SK-N-MC (cell line): ENCODE data around the gene ZMYND10.

Source experiments
- DNase-seq: peaks from one replicate; pipeline ENCODE4 v3.0.0-alpha.2; 2011; ENCODE audit warnings: low read depth, low spot score
- H3K27ac ChIP-seq: fragments of 200-600 bp; sonication (generic); 2 replicates; pipeline ENCODE4 v1.5.1; 2016; ENCODE audit warnings: mixed run types
- H3K36me3 ChIP-seq: fragments of 200-600 bp; sonication (generic); 2 replicates; pipeline ENCODE4 v1.6.1; 2017; ENCODE audit warnings: antibody characterized with exemption, low read length, mixed read lengths; ENCODE audit not compliant: insufficient read depth
- H3K4me3 ChIP-seq: fragments of 200-600 bp; sonication (generic); 2 replicates; pipeline ENCODE4 v1.5.1; 2016
- H3K9ac ChIP-seq: fragments of 200-600 bp; sonication (generic); 2 replicates; pipeline ENCODE4 v1.8.0; 2017; ENCODE audit warnings: mixed run types, mixed read lengths; ENCODE audit not compliant: insufficient read length
- H3K9me3 ChIP-seq: fragments of 200-600 bp; sonication (generic); 2 replicates; pipeline ENCODE4 v1.6.1; 2017; ENCODE audit warnings: low read depth, mild to moderate bottlenecking, antibody characterized with exemption, low read length, moderate library complexity, mixed read lengths
- EZH2 ChIP-seq: fragments of 200-600 bp; sonication (generic); IDR thresholded peaks from one replicate; pipeline ENCODE4 v1.6.1; 2017; ENCODE audit warnings: antibody characterized with exemption
- FOXP2 ChIP-seq: optimal IDR thresholded peaks from 2 replicates; pipeline ENCODE3; 2011; ENCODE audit warnings: mild to moderate bottlenecking, moderate library complexity; ENCODE audit not compliant: insufficient read depth; ENCODE audit errors: extremely low read length, control extremely low read depth
- POLR2AphosphoS5 ChIP-seq: IDR thresholded peaks from 2 replicates; pipeline ENCODE4 v1.6.1; 2012; ENCODE audit warnings: mild to moderate bottlenecking, low read depth, low read length, borderline replicate concordance

The ZMYND10 gene

DNA sequence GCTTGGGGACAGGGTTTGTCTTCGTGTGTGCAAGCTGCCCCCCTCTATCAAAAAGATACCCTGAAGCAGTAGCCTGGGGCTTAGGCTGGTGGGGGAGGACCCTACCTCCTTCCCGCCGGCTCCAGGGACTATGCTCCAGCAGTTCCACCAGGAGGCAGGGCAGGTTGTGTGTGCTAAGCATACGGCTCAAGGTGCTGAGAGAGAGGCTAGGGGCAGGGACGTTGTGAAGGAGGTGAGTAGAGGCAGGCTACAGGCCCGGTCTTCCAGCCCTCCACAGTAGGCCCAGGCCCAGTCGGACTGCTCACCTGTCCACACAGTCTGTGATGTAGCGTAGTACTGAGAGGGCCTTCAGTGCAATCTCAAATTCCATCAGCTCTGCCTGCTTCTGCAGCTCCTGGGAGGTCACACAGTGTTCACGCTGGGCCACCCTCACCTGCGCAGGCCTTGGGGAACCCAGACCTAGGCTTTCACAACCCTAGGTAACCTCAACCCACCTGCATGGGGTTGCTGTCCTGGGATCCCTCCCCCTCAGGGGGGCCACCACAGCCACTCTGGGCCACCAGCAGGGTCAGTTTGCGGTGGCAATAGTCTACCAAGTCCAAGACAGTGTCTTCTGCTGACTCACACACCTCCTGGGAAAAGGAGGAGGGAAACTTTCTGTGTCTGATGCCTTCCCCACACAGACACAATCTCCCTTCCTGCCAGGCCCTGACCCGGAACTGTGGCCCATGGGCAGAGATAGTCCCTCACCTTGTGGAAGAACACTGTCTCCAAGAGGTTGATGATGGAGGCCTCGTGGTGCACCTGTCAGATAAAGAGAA is 2.5 kb downstream of the ZMYND10 start:
- Histone ChIP-seq H3K27ac (no peak overlapping the region), H3K36me3 (no peaks in the 10 kb centered on the region), H3K4me3 (no peak overlapping the region), H3K9me3 (no peaks in the 10 kb centered on the region), H3K9ac (no peak overlapping the region)
- no peak for DNase-seq
- no peak for TF ChIP-seq FOXP2

DNA sequence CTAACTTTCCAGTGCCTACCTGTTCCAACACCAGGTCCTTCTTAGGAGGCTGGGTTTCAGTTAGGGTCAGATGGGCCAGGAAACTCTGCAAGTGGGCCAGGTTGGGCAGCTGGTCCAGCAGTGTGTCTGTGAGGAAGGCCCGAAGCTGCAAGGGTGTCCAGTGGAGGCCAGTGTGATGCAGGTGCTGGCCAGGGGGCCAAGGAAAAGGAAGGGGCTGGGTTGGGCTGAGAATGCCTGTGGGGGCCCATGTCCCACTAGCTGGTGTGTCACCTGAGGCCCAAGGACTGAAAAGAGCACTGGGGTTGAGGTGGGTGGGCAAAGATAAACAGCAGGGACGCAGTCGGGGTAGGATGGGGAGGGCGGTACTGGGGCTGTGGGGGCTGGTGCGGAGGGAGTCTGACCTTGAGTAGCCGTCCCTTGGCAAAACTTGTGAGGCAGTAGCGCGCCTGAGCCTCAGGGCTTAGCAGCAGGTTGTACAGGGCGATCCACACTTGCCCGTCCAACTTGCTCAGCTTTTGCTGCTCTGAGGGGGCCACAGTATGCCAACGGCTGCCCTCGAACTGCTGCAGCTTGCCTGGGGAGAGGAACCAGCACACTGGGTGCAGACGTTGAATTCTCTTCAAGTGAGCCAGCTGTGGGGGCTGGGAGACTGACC is 3.4 kb downstream of the ZMYND10 start:
- Histone ChIP-seq H3K9ac (no peak overlapping the region), H3K36me3 (no peaks in the 10 kb centered on the region), H3K27ac (no peak overlapping the region), H3K9me3 (no peaks in the 10 kb centered on the region), H3K4me3 (no peak overlapping the region)
- no peak for TF ChIP-seq EZH2
- TF ChIP-seq POLR2AphosphoS5, result no peak
- no peak for TF ChIP-seq FOXP2
- DNase-seq, result no peak

DNA sequence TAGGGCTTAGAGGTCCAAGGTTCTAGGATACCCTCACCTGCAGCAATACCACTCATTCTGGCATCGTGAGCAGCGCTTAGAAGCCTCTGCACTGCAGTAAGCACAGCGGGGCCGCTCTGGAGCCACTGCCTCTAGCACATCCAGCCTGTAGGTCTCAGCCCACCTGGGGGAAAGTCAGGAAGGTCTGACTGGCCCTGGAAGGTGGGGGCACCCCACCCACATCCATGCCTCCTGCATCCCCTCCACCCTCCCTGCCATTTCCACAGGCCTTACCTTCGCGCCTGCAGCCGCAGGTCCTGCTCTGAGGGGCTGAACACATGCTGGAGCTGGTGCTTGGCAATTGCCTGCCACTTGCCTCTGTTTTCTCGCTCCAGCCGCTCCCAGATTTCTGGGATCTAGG is 4.0 kb downstream of the ZMYND10 start:
- no peak overlapping the region for H3K9ac ChIP-seq
- no peak overlapping the region for H3K27ac ChIP-seq

DNA sequence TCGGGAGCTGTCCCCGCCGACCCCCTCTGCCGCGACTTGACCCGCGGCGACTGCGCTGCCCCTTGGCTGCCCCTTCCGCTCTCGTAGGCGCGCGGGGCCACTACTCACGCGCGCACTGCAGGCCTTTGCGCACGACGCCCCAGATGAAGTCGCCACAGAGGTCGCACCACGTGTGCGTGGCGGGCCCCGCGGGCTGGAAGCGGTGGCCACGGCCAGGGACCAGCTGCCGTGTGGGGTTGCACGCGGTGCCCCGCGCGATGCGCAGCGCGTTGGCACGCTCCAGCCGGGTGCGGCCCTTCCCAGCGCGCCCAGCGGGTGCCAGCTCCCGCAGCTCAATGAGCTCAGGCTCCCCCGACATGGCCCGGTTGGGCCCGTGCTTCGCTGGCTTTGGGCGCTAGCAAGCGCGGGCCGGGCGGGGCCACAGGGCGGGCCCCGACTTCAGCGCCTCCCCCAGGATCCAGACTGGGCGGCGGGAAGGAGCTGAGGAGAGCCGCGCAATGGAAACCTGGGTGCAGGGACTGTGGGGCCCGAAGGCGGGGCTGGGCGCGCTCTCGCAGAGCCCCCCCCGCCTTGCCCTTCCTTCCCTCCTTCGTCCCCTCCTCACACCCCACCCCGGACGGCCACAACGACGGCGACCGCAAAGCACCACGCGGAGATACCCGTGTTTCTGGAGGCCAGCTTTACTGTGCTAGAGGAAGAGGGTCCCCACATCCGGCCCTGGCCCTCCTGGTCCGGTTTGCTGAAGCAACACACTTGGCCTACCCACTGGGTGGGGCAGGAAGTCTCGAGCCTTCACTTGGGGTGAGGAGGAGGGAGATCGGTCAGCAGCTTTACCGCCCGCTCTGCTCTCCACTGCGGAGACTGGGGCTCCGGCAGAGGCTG is 4.8 kb downstream of the ZMYND10 start, which contains the start of gene RASSF1:
Gene RASSF1, minus strand, starts transcription at position 389 of the 882 bp plus-strand sequence. Its CDS starts 31 bp downstream, at position 358.
- TF ChIP-seq POLR2AphosphoS5, result no peak
- TF ChIP-seq EZH2, result no peak
- no peak for TF ChIP-seq FOXP2
- no peaks in the 10 kb centered on the region for H3K36me3 ChIP-seq
- no peak within 1 kb of the TSS for H3K27ac ChIP-seq
- H3K9me3 ChIP-seq, result no peaks in the 10 kb centered on the region
- no peak within 1 kb of the TSS for H3K9ac ChIP-seq
- DNase-seq, result no peak
- H3K4me3 ChIP-seq, result no peak within 1 kb of the TSS

More for the DNA sequence above, 4.0 kb downstream of the ZMYND10 start:
- H3K36me3 ChIP-seq, result no peaks in the 10 kb centered on the region
- H3K9me3 ChIP-seq, result no peaks in the 10 kb centered on the region
- DNase-seq, result no peak
- TF ChIP-seq FOXP2 (no peak), EZH2 (no peak), POLR2AphosphoS5 (no peak)
- no peak overlapping the region for H3K4me3 ChIP-seq

DNA sequence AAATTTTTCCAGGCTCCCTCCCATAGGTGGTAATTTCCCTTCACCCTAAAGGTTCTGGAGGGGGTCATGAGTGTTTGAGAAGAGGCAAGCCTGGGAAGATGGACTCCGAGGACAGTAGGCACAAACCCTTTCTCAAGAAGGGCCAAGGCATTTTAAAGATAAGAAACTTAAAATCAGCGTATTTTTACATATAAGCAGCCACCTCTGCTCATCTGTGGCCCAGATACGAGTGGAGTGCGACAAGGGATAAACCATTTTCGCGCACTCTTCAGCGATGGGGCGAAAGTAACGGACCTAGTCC is 5.4 kb downstream of the ZMYND10 start:
- H3K9ac ChIP-seq, result no peak overlapping the region
- no peak for TF ChIP-seq EZH2
- TF ChIP-seq POLR2AphosphoS5, result no peak
- TF ChIP-seq FOXP2, result no peak
- H3K36me3 ChIP-seq, result no peaks in the 10 kb centered on the region
- no peak for DNase-seq
- no peak overlapping the region for H3K4me3 ChIP-seq
- no peak overlapping the region for H3K27ac ChIP-seq
- no peaks in the 10 kb centered on the region for H3K9me3 ChIP-seq

DNA sequence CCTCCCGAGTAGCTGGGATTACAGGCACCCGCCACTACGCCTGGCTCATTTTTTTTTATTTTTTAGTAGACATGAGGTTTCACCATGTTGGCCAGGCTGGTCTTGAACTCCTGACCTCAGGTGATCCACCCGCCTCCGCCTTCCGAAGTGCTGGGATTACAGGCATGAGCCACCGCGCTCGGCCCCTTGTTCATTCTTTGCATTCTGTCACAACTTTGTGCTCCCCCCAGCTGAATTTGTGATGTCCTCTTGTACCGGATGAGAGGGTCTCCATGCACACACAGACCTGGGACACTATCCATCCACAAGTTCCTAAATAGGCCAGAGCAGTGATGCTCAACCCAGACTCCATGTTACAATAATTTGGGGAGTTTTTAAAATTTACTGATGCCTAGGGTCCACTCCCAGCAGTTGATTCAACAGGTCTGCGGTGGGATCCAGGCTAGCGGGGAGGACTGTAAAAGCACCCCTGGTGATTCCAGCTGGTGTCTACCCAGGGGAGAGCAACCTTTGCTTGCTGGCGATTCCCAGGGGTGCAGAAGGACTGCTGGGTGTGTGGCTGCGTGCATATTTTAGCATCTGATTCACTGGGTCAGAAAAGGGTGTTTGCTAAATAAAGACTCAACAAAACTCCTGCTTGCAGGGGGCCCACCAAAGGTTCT is 5.9 kb downstream of the ZMYND10 start:
- H3K27ac ChIP-seq, result no peak overlapping the region
- no peak for DNase-seq
- H3K9me3 ChIP-seq, result no peaks in the 10 kb centered on the region
- TF ChIP-seq POLR2AphosphoS5, result no peak
- no peak for TF ChIP-seq FOXP2
- TF ChIP-seq EZH2, result no peak
- no peak overlapping the region for H3K9ac ChIP-seq
- no peak overlapping the region for H3K4me3 ChIP-seq
- no peaks in the 10 kb centered on the region for H3K36me3 ChIP-seq

DNA sequence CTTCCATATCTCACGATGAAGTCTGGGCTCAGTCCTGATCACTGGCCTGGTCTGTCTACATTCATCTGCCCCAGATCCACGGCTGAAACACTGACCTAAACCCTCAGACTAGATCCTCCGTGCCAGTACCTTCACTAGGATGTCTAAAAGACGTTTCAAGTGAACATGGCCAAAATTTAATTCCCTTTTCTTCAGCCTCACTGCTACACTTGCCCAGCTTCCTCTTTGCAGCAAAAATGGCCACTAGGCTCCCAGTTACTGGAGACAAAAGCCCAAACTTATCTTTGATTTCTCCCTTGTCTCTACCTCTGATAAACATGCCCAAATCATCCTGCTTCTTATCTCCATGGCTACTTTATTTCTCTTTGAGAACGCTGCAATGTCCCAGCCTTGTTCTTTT is 6.6 kb downstream of the ZMYND10 start:
- DNase-seq, result no peak
- H3K9me3 ChIP-seq, result no peaks in the 10 kb centered on the region
- no peaks in the 10 kb centered on the region for H3K36me3 ChIP-seq
- TF ChIP-seq EZH2, result no peak
- TF ChIP-seq FOXP2, result no peak
- no peak for TF ChIP-seq POLR2AphosphoS5
- no peak overlapping the region for H3K27ac ChIP-seq
- no peak overlapping the region for H3K9ac ChIP-seq
- H3K4me3 ChIP-seq, result no peak overlapping the region

DNA sequence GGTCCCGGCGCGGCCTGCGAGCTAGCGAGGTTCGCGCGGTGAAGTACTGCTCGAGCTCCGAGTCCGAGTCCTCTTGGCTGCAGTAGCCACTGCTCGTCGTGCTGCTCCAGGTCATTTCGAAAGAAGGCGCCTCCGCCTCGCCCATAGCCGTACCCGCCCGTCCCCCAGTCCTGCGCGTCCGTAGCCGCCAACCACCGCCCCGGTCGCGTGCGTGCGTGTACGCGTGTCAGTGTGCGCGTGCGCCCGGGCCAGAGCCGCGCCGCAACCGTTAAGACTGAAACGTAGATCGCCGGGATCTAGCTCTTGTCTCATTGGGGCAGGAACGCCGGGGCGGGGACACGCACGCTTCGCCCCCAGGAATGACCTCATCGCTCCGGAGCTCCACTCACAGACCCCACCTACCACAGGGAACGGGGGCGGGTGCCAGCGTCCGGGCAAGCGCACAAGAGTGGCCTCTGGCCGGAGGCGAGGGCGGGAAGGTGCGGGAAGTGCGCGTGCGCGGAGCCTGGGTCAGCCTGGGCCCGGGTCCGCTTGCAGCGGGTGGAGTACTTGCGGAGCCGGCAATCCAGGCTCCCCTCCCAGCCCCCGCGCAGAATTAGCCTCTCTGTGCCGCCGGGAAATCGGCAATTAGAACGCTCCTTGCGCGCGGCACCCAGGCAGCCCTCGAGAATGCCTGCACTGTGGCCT is 8.2 kb downstream of the ZMYND10 start:
- peak; percentile 94 for TF ChIP-seq POLR2AphosphoS5
- TF ChIP-seq FOXP2, result no peak
- TF ChIP-seq EZH2, result no peak
- H3K9me3 ChIP-seq, result no peaks in the 10 kb centered on the region
- peak overlapping the region; percentile 86 for H3K4me3 ChIP-seq
- H3K36me3 ChIP-seq, result no peaks in the 10 kb centered on the region; the same call in 1 of the 2 replicates
- peak overlapping the region; percentile 94 for H3K9ac ChIP-seq
- 0 out of 2 replicates have a peak overlapping the region, but pooled peaks have one; percentile 36 for H3K27ac ChIP-seq
- peak; percentile 51 for DNase-seq
